ENCODE data around the gene HHATL. TPM values are rescaled to one million over a fixed set of nuclear protein-coding genes. Genes with fewer than 3 reads are reported as not detected.

HHATL gene
- total and polyA plus RNA-seq, 10 of the 15 experiments (the other 5 are each of a cell fraction or from before 2014, with no cell fraction given): not detected

DNA sequence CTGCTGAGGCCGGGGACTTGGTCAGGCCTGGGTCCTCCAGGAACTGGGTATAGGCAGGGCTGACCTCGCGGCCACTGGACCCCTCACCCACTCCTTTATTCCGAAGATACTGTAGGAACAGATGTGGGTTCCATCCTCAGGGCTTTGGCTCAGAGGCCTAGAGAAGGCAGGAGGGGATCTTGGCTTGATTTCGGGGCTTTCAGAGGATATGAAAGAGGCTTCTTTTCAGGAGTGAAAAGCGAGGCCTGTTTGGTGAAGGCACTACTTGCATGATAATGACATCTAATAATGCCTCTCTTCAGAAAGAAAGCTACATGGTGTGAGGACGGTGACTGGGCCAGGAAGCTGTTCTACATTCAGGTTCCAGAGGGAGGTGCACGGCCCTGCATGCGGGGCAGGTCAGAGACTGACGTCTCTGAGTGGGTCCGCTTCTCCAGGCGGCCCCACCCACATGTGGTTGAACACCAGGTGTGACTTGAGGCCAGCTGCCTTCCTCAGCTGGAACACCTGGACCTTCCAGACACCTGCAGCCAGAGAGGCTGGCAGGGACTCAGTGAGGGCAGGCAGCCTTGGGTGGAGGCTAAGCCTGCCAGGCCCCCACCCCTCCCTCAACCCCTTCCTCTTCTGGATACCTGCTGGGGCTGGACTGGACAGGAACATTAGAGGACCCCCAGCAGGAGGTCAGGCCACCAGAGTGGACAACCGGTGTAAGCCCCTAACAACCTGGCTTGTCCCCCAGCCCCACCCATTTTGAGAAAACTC, 31.1 kb upstream of the HHATL start:
- peak; percentile 39; the same call in 1 of the 2 replicates for TF ChIP-seq TCF12 (IDR thresholded peaks at IDR 0.05; ENCODE audit: low read depth, low read length)
- TF ChIP-seq ZSCAN29 (IDR thresholded peaks at IDR 0.05): no peak
- TF ChIP-seq, protein P1, sequence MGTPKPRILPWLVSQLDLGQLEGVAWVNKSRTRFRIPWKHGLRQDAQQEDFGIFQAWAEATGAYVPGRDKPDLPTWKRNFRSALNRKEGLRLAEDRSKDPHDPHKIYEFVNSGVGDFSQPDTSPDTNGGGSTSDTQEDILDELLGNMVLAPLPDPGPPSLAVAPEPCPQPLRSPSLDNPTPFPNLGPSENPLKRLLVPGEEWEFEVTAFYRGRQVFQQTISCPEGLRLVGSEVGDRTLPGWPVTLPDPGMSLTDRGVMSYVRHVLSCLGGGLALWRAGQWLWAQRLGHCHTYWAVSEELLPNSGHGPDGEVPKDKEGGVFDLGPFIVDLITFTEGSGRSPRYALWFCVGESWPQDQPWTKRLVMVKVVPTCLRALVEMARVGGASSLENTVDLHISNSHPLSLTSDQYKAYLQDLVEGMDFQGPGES (IDR thresholded peaks at IDR 0.05): no peak
- no peak for TF ChIP-seq PAX8 (IDR thresholded peaks at IDR 0.05)
- TF ChIP-seq MEF2A (IDR thresholded peaks at IDR 0.05; ENCODE audit: insufficient read depth, low read depth, low read length): no peak

More for the DNA sequence above, 31.1 kb upstream of the HHATL start:
- Histone ChIP-seq H3K9ac (ENCODE audit: control insufficient read depth, insufficient read depth, low read length) (no peak overlapping the region), H3K9me3 (replicated peaks; ENCODE audit: control insufficient read depth, insufficient read depth, low read length) (no peaks in the 10 kb centered on the region), H3K36me3 (ENCODE audit: control insufficient read depth in 2 of 2, insufficient read depth in 2 of 2, low read length in 1 of 2) (no peaks in the 10 kb centered on the region), H3K4me1 (ENCODE audit: control insufficient read depth, insufficient read depth, low read length) (no peaks in the 10 kb centered on the region), H3K4me2 (ENCODE audit: control insufficient read depth, insufficient read depth) (no peak overlapping the region), H3K27ac (ENCODE audit: control insufficient read depth, insufficient read depth) (no peak overlapping the region), H3K27me3 (replicated peaks in 1 of 2; ENCODE audit: control insufficient read depth in 2 of 2, insufficient read depth in 2 of 2, low read length in 1 of 2) (no peaks in the 10 kb centered on the region; a peak in 1 of 4 replicates), H2AFZ (ENCODE audit: control insufficient read depth, low read depth, low read length) (no peak overlapping the region), H3K79me2 (ENCODE audit: control insufficient read depth, insufficient read depth, low read length) (no peaks in the 10 kb centered on the region), H3K4me3 (no peak overlapping the region), H4K20me1 (ENCODE audit: control insufficient read depth, insufficient read depth) (no peaks in the 10 kb centered on the region)
- DNase-seq (ENCODE audit: low read depth, low spot score): no peak
- CTCF ChIA-PET: no interaction called here
- no peak for FAIRE-seq
- RAD21 ChIA-PET (ENCODE audit: unreplicated experiment): interaction anchor here (0.6 kb wide), 1 partner anchor 130 kb away, joined by 3 read pairs; no protein-coding TSS in a partner anchor
- BruUV-seq (replicated peaks): no TSS peak
- in situ Hi-C loops (cut with MboI): no loop called here
- 45% methylated on average over 13 of the region's 13 CpGs for WGBS (ENCODE audit: insufficient coverage, insufficient replicate concordance, low lambda C conversion rate, missing lambda C conversion rate)
- SMC1A ChIA-PET (ENCODE audit: uncharacterized antibody, unreplicated experiment): no interaction called here
- ATAC-seq: no peak
- intact Hi-C loops (cut with micrococcal nuclease; ENCODE audit: unreplicated experiment): no loop called here
- POLR2A ChIA-PET: no interaction called here
